ENCODE measurements around the gene AGBL5. TPM values are rescaled to one million over a fixed set of nuclear protein-coding genes. Genes with fewer than 3 reads are reported as not detected.

Gene AGBL5
- total and polyA plus RNA-seq, 2 of the 13 experiments (the other 11 are each of a cell fraction or from before 2014, with no cell fraction given): 55.9 to 73.3 TPM

- TF ChIP-seq ZBTB7B (CRISPR knock-in tag; IDR thresholded peaks at IDR 0.05) (peak; percentile 99), ZXDC (CRISPR knock-in tag; IDR thresholded peaks at IDR 0.05) (peak; percentile 96), ATF3 (CRISPR knock-in tag; IDR thresholded peaks at IDR 0.05) (peak; percentile 57), ZNF644 (CRISPR knock-in tag; IDR thresholded peaks at IDR 0.05; ENCODE audit: low read depth) (peak; percentile 89; the same call in 1 of the 2 replicates), TEAD3 (CRISPR knock-in tag; optimal IDR thresholded peaks at IDR 0.05; ENCODE audit: borderline replicate concordance) (peak; percentile 11), GFI1 (CRISPR knock-in tag; IDR thresholded peaks at IDR 0.05; ENCODE audit: borderline replicate concordance) (peak; percentile 57; the same call in 1 of the 2 replicates), ARID5B (CRISPR knock-in tag; IDR thresholded peaks at IDR 0.05) (peak; percentile 84)
- TF ChIP-seq, protein P1, sequence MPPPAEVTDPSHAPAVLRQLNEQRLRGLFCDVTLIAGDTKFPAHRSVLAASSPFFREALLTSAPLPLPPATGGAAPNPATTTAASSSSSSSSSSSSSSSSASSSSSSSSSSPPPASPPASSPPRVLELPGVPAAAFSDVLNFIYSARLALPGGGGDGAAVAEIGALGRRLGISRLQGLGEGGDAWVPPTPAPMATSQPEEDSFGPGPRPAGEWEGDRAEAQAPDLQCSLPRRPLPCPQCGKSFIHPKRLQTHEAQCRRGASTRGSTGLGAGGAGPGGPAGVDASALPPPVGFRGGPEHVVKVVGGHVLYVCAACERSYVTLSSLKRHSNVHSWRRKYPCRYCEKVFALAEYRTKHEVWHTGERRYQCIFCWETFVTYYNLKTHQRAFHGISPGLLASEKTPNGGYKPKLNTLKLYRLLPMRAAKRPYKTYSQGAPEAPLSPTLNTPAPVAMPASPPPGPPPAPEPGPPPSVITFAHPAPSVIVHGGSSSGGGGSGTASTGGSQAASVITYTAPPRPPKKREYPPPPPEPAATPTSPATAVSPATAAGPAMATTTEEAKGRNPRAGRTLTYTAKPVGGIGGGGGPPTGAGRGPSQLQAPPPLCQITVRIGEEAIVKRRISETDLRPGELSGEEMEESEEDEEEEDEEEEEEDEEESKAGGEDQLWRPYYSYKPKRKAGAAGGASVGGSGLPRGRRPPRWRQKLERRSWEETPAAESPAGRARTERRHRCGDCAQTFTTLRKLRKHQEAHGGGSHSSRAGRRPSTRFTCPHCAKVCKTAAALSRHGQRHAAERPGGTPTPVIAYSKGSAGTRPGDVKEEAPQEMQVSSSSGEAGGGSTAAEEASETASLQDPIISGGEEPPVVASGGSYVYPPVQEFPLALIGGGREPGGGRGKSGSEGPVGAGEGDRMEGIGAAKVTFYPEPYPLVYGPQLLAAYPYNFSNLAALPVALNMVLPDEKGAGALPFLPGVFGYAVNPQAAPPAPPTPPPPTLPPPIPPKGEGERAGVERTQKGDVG (CRISPR knock-in tag; IDR thresholded peaks at IDR 0.05; ENCODE audit: borderline replicate concordance): no peak; the same call in 1 of the 2 replicates
- TF ChIP-seq, protein P2, sequence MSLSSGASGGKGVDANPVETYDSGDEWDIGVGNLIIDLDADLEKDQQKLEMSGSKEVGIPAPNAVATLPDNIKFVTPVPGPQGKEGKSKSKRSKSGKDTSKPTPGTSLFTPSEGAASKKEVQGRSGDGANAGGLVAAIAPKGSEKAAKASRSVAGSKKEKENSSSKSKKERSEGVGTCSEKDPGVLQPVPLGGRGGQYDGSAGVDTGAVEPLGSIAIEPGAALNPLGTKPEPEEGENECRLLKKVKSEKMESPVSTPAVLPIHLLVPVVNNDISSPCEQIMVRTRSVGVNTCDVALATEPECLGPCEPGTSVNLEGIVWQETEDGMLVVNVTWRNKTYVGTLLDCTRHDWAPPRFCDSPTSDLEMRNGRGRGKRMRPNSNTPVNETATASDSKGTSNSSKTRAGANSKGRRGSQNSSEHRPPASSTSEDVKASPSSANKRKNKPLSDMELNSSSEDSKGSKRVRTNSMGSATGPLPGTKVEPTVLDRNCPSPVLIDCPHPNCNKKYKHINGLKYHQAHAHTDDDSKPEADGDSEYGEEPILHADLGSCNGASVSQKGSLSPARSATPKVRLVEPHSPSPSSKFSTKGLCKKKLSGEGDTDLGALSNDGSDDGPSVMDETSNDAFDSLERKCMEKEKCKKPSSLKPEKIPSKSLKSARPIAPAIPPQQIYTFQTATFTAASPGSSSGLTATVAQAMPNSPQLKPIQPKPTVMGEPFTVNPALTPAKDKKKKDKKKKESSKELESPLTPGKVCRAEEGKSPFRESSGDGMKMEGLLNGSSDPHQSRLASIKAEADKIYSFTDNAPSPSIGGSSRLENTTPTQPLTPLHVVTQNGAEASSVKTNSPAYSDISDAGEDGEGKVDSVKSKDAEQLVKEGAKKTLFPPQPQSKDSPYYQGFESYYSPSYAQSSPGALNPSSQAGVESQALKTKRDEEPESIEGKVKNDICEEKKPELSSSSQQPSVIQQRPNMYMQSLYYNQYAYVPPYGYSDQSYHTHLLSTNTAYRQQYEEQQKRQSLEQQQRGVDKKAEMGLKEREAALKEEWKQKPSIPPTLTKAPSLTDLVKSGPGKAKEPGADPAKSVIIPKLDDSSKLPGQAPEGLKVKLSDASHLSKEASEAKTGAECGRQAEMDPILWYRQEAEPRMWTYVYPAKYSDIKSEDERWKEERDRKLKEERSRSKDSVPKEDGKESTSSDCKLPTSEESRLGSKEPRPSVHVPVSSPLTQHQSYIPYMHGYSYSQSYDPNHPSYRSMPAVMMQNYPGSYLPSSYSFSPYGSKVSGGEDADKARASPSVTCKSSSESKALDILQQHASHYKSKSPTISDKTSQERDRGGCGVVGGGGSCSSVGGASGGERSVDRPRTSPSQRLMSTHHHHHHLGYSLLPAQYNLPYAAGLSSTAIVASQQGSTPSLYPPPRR (CRISPR knock-in tag; IDR thresholded peaks at IDR 0.05; ENCODE audit: borderline replicate concordance): peak; percentile 80
- TF ChIP-seq, protein P3, sequence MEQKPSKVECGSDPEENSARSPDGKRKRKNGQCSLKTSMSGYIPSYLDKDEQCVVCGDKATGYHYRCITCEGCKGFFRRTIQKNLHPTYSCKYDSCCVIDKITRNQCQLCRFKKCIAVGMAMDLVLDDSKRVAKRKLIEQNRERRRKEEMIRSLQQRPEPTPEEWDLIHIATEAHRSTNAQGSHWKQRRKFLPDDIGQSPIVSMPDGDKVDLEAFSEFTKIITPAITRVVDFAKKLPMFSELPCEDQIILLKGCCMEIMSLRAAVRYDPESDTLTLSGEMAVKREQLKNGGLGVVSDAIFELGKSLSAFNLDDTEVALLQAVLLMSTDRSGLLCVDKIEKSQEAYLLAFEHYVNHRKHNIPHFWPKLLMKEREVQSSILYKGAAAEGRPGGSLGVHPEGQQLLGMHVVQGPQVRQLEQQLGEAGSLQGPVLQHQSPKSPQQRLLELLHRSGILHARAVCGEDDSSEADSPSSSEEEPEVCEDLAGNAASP (CRISPR knock-in tag; IDR thresholded peaks at IDR 0.05; ENCODE audit: borderline replicate concordance): peak; percentile 87
Observed at GRCh38 chr2:27092696-27093429, 41.4 kb downstream of the AGBL5 start (continued).

All from HepG2 (cell line).